Panc1 (cell line): Measurements from ENCODE around the gene CLEC18B. TPM values are rescaled to one million over a fixed set of nuclear protein-coding genes. Genes with fewer than 3 reads are reported as not detected.
"Not testable (repeated sequence)": the region's sequence is repeated elsewhere in the genome, so short reads cannot be mapped to it uniquely, and the experiment has no call there.

Experiments
- ATAC-seq: fragments of 200-7000 bp; cut with Tn5 transposase; 2 replicates; pipeline ENCODE4 v1.9.1; 2020; ENCODE audit warnings: mild to moderate bottlenecking, moderate library complexity
- BruUV-seq: library from RNA; stranded (reverse); fragments of 400-500 nt; replicated peaks from 2 replicates; lab custom pipeline; 2021; lab: Mats Ljungman, UMichigan
- CTCF ChIA-PET: fragments of 300-600 bp; sonication (Branson Sonifier 250); formaldehyde crosslinking; loops from one replicate; lab custom pipeline; 2022; ENCODE audit warnings: antibody characterized with exemption; lab: Charles Lee
- POLR2A ChIA-PET: fragments of 300-600 bp; sonication (Branson Sonifier 250); formaldehyde crosslinking; loops from one replicate; lab custom pipeline; 2022; ENCODE audit warnings: antibody characterized with exemption; lab: Charles Lee
- DNase-seq: peaks from one replicate; pipeline ENCODE4 v3.0.0-alpha.2; 2010; ENCODE audit warnings: low read depth, low spot score
- H3K27ac ChIP-seq: 2 replicates; pipeline ENCODE4 v1.5.1; 2011; ENCODE audit warnings: mild to moderate bottlenecking, low read length, inconsistent platforms
- H3K27me3 ChIP-seq: fragments of 200-500 bp; sonication (Bioruptor generic); 2 replicates; pipeline ENCODE4 v1.6.0; 2014; ENCODE audit warnings: low read length, inconsistent platforms; ENCODE audit not compliant: control insufficient read depth, insufficient read depth
- H3K36me3 ChIP-seq: fragments of 200-500 bp; sonication (Bioruptor generic); 2 replicates; pipeline ENCODE4 v1.5.1; 2014; ENCODE audit warnings: inconsistent platforms, mild to moderate bottlenecking, low read length, moderate library complexity; ENCODE audit not compliant: control insufficient read depth, insufficient read depth
- H3K4me1 ChIP-seq: 2 replicates; pipeline ENCODE4 v1.5.1; 2011; ENCODE audit warnings: inconsistent platforms, mild to moderate bottlenecking, low read length, moderate library complexity; ENCODE audit not compliant: control insufficient read depth, insufficient read depth
- H3K4me3 ChIP-seq, 2 experiments: 2 replicates each; pipeline ENCODE4 v1.5.1; 2011 to 2012; ENCODE audit warnings: low read depth in 2 of 2, low read length in 2 of 2, mild to moderate bottlenecking in 2 of 2, inconsistent platforms in 1 of 2, moderate library complexity in 1 of 2
- H3K9me3 ChIP-seq: fragments of 200-500 bp; sonication (Bioruptor generic); 2 replicates; pipeline ENCODE4 v1.5.1; 2014; ENCODE audit warnings: low read depth, mild to moderate bottlenecking, inconsistent platforms, low read length, moderate library complexity; ENCODE audit not compliant: control insufficient read depth, insufficient read depth
- CTCF ChIP-seq: fragments of 450-650 bp; IDR thresholded peaks from 2 replicates; pipeline ENCODE4 v1.5.1; 2017; ENCODE audit warnings: mild to moderate bottlenecking
- POLR2AphosphoS5 ChIP-seq: IDR thresholded peaks from 2 replicates; pipeline ENCODE4 v1.6.1; 2012; ENCODE audit warnings: mild to moderate bottlenecking, low read depth, low read length, moderate library complexity
- SIN3A ChIP-seq: IDR thresholded peaks from 2 replicates; pipeline ENCODE4 v1.6.1; 2012; ENCODE audit warnings: low read depth, mild to moderate bottlenecking, low read length, moderate library complexity, borderline replicate concordance; ENCODE audit not compliant: insufficient read depth
- TCF7L2 ChIP-seq: IDR thresholded peaks from 2 replicates; pipeline ENCODE4 v1.6.1; 2011; ENCODE audit warnings: mild to moderate bottlenecking, low read depth, low read length, inconsistent platforms
- in situ Hi-C: cut with HindIII; loops from 2 replicates; pipeline ENCODE4 v1.10.0; 2016; ENCODE audit warnings: low sequenced_read_pairs, low pct_unique_long_range_greater_than_20kb
- intact Hi-C: fragments of 100-400 bp; cut with micrococcal nuclease; formaldehyde crosslinking; loops from one replicate; pipeline ENCODE4 v1.10.0; 2022; ENCODE audit not compliant: unreplicated experiment
- total RNA-seq: library from RNA; stranded (reverse); gene quantifications from one replicate; pipeline ENCODE4 v1.2.1, GENCODE V29; 2021; ENCODE audit not compliant: unreplicated experiment

Gene CLEC18B
- total RNA-seq, 1 experiment from 2014 or later, result not detected

GRCh38 chr16:74391454-74392050, 29.7 kb downstream of the CLEC18B start:
- H3K36me3 ChIP-seq, H3K27me3 ChIP-seq, ATAC-seq, H3K4me1 ChIP-seq, POLR2A ChIA-PET, DNase-seq, BruUV-seq, H3K9me3 ChIP-seq, intact Hi-C loops, in situ Hi-C loops, CTCF ChIA-PET, H3K27ac ChIP-seq, H3K4me3 ChIP-seq: not testable (repeated sequence)

- CTCF ChIA-PET, in situ Hi-C loops, ATAC-seq, H3K4me1 ChIP-seq, H3K27ac ChIP-seq, H3K9me3 ChIP-seq, DNase-seq, POLR2A ChIA-PET, H3K27me3 ChIP-seq, H3K36me3 ChIP-seq, BruUV-seq, intact Hi-C loops, H3K4me3 ChIP-seq: not testable (repeated sequence)
These were observed 38.8 kb downstream of the CLEC18B start for GRCh38 chr16:74382339-74383034.

- CTCF ChIA-PET, H3K27me3 ChIP-seq, DNase-seq, H3K4me3 ChIP-seq, POLR2A ChIA-PET, H3K4me1 ChIP-seq, H3K27ac ChIP-seq, BruUV-seq, in situ Hi-C loops, ATAC-seq, intact Hi-C loops, H3K9me3 ChIP-seq, H3K36me3 ChIP-seq: not testable (repeated sequence)
These were observed 47.5 kb downstream of the CLEC18B start for GRCh38 chr16:74373847-74374184.

GRCh38 chr16:74372953-74373846, 48.1 kb downstream of the CLEC18B start:
- POLR2A ChIA-PET, result no interaction called here

More at GRCh38 chr16:74372953-74373846, 48.1 kb downstream of the CLEC18B start:
- no peak for DNase-seq
- in situ Hi-C loops (no loop called here), intact Hi-C loops (no loop called here)
- H3K4me3 ChIP-seq, result no peak overlapping the region
- no peaks in the 10 kb centered on the region for H3K4me1 ChIP-seq
- ATAC-seq, result no peak
- no peaks in the 10 kb centered on the region for H3K9me3 ChIP-seq
- BruUV-seq, result no TSS peak
- no peak overlapping the region for H3K27ac ChIP-seq
- TF ChIP-seq SIN3A (no peak), POLR2AphosphoS5 (no peak), TCF7L2 (no peak), CTCF (no peak)
- CTCF ChIA-PET, result no interaction called here
- H3K27me3 ChIP-seq, result no peaks in the 10 kb centered on the region
- H3K36me3 ChIP-seq, result no peaks in the 10 kb centered on the region
